T-helper 2 cell treated with Interferon-gamma antibody and Interleukin-4, amounts not matched to agents 5 μg/mL and 100 μg/mL, for 36 hours (primary cell): ENCODE data around the gene ADGRD1.

ENCODE experiments used
- DNase-seq: peaks from one replicate; pipeline ENCODE4 v3.0.0; 2021; ENCODE audit warnings: low spot score
- H3K27ac Mint-ChIP-seq: one replicate; pipeline ENCODE4 v1.8.0; 2021; ENCODE audit warnings: mild to moderate bottlenecking, mixed read lengths
- H3K27me3 Mint-ChIP-seq: one replicate; pipeline ENCODE4 v1.8.0; 2021; ENCODE audit warnings: low read depth, mixed read lengths
- H3K36me3 Mint-ChIP-seq: one replicate; pipeline ENCODE4 v1.8.0; 2021; ENCODE audit warnings: low read depth, mixed read lengths
- H3K4me1 Mint-ChIP-seq: one replicate; pipeline ENCODE4 v1.8.0; 2021; ENCODE audit warnings: low read depth, mixed read lengths
- H3K4me3 Mint-ChIP-seq: one replicate; pipeline ENCODE4 v1.8.0; 2022; ENCODE audit warnings: mild to moderate bottlenecking, moderate library complexity, mixed read lengths
- H3K9me3 Mint-ChIP-seq: one replicate; pipeline ENCODE4 v1.8.0; 2021; ENCODE audit warnings: mixed read lengths

Gene ADGRD1

DNA sequence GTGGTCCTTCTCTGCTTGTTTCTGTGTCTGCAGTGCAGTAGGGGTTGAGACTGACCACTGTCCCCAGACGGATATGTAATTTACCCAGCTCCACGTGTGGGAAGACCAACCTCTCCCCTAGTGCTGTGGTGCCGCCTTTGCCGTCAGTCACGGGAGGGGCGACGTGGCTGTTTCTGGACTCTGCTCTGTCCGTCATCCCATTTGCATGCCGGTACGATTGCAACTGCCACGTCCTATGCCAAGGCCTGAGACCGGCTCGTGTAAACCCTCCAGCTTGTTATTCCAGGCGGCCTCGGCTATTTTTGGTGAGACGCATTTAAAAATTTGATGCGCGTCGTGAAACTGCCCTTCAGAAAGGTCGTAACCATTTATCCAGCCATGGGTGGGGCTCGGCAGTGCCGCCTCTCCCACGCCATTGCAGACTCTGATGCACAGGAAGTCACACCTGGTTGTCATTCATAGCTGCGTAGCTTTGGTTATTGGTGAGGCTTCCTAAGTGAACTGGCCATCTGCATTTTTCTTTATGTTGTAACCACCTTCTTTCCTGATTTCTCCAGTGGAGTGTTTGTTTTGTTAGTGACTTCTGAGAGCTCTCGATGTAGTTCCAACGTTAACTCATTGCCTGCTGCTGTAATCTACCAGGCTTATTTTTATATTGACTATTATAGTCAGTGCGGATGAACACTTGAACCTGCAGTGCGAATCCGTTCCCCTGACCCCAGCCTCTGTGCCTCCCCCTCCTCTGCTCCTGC is 75.1 kb downstream of the ADGRD1 start:
- no peaks in the 10 kb centered on the region for H3K36me3 Mint-ChIP-seq
- no peak overlapping the region for H3K27ac Mint-ChIP-seq
- no peaks in the 10 kb centered on the region for H3K27me3 Mint-ChIP-seq
- DNase-seq = no peak
- no peak overlapping the region for H3K4me3 Mint-ChIP-seq
- no peaks in the 10 kb centered on the region for H3K4me1 Mint-ChIP-seq
- no peaks in the 10 kb centered on the region for H3K9me3 Mint-ChIP-seq

DNA sequence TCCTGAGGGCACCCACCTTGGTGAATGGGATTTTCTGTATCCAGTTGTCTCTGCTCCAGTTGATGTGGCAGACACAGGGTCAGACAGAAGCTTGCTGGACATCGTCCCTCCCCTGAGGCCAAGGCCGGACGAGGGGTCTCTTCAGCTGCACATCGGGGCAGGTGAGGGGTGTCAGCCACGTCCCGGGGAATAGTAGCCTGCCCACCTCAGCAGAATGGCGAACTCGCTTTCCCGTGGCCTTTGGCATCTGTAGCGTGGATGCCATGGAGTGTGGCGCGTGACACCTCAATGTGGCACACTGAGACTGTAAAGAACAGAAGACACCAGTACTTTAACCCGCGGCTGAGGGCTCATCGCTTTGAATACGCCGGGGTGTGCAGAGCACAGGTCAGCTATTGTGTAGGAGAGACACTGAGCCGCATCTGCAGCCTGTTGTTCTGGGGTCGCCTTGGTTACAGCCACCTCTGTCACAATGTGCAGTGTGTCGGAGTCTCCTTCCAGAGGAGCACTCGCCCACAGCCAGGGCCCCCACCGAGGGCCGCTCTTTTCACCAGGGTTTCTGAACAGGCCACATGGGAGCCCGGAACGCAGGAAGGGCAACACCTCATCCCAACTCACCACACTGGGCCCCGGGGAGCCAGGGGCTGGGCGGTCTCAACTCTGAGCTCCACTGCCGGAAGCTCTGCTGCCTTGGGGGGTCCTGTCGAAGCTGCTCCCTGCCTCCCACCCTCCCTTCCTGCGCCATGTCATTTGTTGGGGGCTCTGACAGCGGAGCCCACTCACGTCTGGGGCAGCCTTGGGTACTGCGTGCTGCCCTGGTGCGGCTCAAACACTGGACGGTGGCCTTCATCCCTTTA is 77.0 kb downstream of the ADGRD1 start:
- Mint-ChIP-seq H3K27ac (no peak overlapping the region), H3K36me3 (no peaks in the 10 kb centered on the region), H3K9me3 (no peaks in the 10 kb centered on the region), H3K4me1 (no peaks in the 10 kb centered on the region), H3K4me3 (no peak overlapping the region), H3K27me3 (no peaks in the 10 kb centered on the region)
- no peak for DNase-seq

DNA sequence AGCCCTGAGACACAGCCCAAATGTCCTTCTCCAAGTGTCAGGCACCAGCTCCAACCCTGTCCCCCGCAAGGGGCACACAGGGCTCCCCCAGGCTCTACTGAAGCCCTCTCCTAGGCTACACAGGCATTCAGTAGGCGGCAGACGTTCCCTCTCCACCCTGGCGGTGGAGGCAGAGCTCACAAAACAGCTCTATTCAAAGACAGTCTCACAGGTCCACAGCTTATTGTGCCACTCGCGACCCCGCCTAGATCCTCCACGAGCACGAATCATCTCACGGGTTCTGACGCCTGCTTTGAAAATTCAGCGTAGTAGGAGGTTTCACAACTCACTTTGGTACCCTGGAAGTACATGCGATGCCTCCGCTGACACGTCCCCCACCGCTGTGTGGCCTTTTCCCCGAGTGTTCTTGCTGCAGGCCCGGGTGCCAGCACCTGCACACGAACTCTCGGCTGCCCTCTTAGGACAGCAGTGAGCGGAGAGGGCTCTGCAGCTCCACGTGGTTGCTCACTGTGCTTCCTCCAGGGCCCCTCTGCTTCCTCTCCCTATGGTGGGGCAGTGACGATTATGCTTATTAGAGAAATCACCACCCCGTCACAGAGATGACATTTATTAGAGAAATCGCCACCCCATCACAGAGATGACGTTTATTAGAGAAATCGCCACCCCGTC is 78.5 kb downstream of the ADGRD1 start:
- Mint-ChIP-seq H3K27me3 (no peaks in the 10 kb centered on the region), H3K36me3 (no peaks in the 10 kb centered on the region), H3K4me1 (no peaks in the 10 kb centered on the region), H3K4me3 (no peak overlapping the region), H3K27ac (no peak overlapping the region), H3K9me3 (peaks cover 11% of the 10 kb centered on the region)
- DNase-seq = no peak

DNA sequence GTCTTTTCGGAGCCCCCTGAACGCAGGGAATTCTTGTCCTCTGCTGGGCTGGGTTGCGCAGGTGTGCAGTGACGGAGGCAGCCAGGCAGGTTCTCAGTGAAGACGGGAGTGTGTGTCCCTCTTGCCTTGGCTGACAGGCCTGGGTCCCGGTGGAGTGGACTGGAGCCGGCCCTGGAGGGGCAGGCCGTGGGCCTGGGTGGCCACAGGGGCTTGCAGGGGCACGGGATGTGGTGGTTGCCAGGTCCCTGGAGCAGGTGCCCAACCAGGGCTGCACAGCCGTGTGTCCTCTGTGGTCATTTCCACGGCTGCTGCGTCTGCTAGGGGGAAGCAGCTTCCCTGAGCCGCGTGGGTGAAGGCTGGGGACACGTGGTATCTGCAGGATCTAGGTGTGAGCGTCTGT is 79.8 kb downstream of the ADGRD1 start:
- no peak for DNase-seq
- H3K36me3 Mint-ChIP-seq = no peaks in the 10 kb centered on the region
- H3K9me3 Mint-ChIP-seq = peaks cover 16% of the 10 kb centered on the region
- no peaks in the 10 kb centered on the region for H3K4me1 Mint-ChIP-seq
- H3K4me3 Mint-ChIP-seq = no peak overlapping the region
- H3K27me3 Mint-ChIP-seq = no peaks in the 10 kb centered on the region
- H3K27ac Mint-ChIP-seq = no peak overlapping the region

DNA sequence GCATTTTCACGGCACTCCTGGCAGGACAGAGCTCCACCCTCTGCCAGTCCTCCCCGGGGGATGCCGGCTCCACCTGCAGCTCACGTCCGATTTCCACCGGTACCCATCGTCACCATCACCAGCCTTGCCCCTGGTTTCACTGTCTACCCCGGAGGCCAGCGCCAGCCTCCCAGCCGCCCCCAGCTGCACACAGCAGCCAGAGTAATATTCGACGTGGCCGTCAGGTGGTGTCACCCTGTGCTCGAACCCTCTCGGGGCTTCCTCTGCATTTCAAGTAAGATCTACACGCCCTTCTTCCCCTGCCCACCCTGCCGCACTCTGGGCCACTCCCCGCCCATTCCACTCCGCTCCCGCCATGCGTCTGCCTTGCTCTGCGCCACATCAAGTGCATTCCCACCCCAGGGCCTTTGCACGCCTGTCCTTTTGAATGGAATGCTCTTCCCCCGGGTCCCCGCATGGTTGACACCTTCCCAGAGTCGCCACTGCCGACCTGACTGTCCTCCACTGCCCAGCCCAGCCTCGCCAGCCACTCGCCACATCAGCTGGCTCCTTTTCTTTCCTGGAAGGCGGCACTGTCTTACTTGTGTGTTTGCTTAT is 80.3 kb downstream of the ADGRD1 start:
- no peak overlapping the region for H3K27ac Mint-ChIP-seq
- H3K4me3 Mint-ChIP-seq = no peak overlapping the region
- no peaks in the 10 kb centered on the region for H3K27me3 Mint-ChIP-seq
- no peak for DNase-seq
- peaks cover 16% of the 10 kb centered on the region for H3K9me3 Mint-ChIP-seq
- no peaks in the 10 kb centered on the region for H3K36me3 Mint-ChIP-seq
- H3K4me1 Mint-ChIP-seq = no peaks in the 10 kb centered on the region

DNA sequence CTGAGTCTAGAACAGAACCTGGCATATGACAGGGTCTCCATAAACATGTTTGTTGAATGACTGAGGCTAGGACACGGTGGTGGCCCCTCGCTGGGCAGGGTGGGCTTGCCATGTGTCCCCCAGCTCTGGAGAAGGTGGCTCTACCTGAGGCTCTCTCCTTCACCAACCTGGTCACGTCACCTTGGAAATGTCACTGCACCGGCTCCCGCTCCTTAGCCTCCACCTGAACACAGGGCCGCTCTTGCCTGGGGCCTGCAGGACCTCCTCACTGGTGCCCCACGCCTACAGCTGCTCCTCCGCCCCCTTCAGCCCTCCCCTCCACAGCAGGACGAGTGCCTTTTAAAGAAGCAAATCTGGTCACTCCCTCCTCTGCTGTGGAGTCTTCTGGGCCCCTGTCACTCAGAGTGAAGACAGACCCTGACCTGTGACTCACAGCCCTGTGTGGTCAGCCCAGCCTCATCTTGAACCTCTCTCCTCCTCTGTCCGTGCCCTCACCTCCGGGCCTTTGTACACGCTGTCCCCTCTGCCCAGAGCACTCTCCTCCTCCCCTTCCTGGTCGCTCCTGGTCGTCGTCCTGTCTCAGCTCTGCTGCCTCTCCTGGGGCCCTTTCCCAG is 81.0 kb downstream of the ADGRD1 start:
- Mint-ChIP-seq H3K27me3 (no peaks in the 10 kb centered on the region), H3K4me3 (no peak overlapping the region), H3K9me3 (peaks cover 16% of the 10 kb centered on the region), H3K36me3 (no peaks in the 10 kb centered on the region), H3K4me1 (no peaks in the 10 kb centered on the region), H3K27ac (no peak overlapping the region)
- DNase-seq = no peak

DNA sequence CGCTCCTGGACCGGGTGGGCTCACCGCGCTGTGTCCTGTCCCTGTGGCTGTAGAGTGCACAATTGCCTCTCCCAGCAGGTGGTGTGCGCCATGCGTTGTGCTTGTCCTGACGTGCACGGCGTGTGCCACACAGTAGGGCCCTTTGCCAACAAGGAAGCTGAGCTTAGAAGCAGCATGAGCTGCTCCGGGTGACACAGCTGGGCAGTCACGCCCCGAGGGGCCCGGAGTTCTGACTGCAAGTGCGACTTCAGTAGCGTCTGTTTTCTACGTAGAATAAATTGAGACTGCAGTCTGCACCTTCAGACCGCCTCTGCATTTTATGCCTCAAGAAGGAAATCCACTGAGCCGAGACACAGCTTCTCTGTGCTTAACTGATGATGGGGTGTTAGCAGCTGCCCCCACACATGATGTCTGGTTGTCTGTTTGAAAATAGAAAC is 81.6 kb downstream of the ADGRD1 start:
- Mint-ChIP-seq H3K36me3 (no peaks in the 10 kb centered on the region), H3K9me3 (peaks cover 16% of the 10 kb centered on the region), H3K27ac (no peak overlapping the region), H3K27me3 (no peaks in the 10 kb centered on the region), H3K4me1 (no peaks in the 10 kb centered on the region), H3K4me3 (no peak overlapping the region)
- no peak for DNase-seq

DNA sequence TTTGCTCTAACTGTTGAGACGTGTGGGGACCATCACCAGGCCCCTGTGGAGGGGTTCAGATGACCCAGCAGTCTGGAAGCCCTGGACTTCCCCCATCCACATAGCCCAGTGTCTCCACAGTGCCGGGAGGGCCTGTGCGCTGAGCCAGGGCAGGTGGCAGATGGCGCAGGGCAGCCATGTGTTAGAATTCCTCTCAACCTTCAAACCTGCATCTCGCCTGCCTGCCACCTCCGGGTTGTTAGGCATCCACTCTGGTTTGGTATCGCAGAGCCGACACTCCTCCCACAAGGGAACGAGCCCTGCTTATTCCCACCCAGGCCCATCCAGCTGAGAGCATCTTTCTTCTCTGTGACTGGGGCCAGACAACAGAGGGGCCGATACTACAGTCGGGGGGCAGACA is 84.5 kb downstream of the ADGRD1 start:
- no peak overlapping the region for H3K27ac Mint-ChIP-seq

DNA sequence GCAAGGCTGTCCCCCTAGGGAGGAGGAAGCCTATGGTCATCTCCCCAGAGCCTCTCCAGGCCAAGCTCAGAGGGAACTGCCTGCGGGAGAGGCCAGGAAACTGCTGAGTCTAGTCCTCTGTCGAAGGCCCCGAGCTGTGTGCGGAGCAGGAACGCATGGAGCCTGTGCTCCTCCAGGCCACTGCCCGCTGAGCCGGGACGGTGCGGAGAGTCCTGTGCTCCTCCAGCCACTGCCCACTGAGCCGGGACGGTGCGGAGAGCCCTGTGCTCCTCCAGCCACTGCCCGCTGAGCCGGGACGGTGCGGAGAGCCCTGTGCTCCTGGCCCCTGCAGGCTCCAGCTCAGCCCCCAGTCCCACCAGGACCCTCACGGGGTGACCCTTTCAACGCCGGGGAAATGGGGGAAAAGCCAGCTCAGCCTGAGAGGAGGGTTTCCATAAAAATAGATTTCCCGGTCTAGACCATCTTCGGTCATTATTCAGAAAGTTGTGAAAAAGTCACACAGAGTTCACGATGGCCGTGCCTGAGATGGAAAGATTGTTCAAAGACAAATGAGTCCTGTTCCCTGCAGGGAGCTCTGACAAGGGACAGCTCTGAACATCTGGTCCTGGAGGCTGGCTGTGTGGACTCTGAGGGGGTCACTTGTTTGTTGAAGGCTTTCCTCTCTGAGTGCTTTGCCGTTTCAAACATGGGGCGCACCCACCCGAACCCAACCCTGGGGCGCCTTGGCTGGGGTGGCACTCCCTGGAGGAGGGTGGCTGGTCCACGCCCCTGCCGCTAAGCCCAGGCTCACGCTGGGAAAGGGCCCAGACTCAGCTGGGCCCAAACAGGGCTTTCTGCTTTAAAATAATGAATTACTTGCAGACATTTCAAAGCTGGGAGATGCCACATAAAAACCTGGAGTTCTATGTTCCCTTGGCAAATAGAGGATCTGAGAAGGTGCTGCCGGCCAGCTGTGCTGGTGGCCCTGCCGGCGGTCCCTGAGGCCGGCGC is 85.5 kb downstream of the ADGRD1 start:
- no peak overlapping the region for H3K27ac Mint-ChIP-seq

More for the DNA sequence above, 84.5 kb downstream of the ADGRD1 start:
- Mint-ChIP-seq H3K4me3 (no peak overlapping the region), H3K27me3 (no peaks in the 10 kb centered on the region), H3K36me3 (no peaks in the 10 kb centered on the region), H3K4me1 (no peaks in the 10 kb centered on the region), H3K9me3 (peaks cover 16% of the 10 kb centered on the region)
- no peak for DNase-seq

DNA sequence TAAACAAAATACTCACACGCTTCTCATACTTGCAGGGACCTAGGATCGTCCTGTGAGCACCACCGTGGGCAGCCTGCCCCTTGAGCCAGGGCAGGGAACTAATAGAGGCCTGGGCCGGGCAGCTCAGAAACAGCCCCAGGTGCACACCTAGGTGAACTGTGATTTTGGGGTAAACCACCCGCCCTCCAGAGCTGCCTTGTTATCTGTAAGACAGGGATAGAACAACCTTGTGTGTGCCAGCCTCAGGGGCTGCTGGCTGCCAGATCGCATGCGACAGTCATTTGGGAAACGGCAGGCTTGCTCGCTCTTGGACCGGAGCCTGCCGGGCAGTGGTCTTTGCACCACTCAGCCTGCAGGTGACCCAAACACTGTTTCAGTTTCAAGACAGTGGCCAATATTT is 86.8 kb downstream of the ADGRD1 start:
- Mint-ChIP-seq H3K36me3 (no peaks in the 10 kb centered on the region), H3K9me3 (peaks cover 16% of the 10 kb centered on the region), H3K27ac (no peak overlapping the region), H3K27me3 (no peaks in the 10 kb centered on the region), H3K4me3 (no peak overlapping the region), H3K4me1 (no peaks in the 10 kb centered on the region)
- no peak for DNase-seq

More for the DNA sequence above, 85.5 kb downstream of the ADGRD1 start:
- Mint-ChIP-seq H3K9me3 (peaks cover 16% of the 10 kb centered on the region), H3K4me1 (no peaks in the 10 kb centered on the region), H3K36me3 (no peaks in the 10 kb centered on the region), H3K4me3 (no peak overlapping the region), H3K27me3 (no peaks in the 10 kb centered on the region)
- DNase-seq = no peak

DNA sequence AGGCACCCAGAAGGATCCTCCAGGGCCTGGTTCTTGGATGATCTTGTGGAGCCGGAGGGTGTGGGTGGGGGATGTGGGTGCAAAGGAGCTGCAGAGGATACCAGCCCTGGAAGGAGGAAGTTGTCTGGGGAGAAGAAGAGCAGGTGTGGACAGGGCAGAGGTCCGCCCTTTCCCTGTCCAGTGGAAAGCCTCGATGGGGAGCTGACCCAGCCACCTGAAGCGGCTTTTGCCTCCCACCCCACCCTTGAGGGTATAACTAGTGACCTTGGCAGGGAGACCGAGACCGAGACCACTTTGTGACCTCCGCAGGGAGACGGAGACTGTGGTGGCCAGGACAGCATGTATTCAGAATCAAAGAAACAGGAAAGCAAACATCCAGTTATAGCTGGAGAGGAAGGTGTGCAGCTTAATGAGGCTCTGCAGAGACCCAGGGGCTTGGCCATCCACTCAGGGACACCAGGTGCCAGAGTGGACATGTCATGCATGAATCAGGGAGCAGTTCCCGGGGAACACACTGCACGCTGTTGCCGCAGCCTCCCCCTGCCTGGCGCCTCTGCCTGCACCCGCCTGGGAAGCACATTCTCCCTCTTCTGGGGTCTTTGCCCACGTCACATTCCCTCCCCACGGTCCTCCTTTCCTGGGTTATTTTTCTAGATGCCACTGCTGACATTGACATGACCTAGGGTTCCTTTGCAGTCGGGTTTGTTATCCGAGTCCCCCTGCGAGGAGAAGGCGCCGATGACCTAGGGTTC is 87.7 kb downstream of the ADGRD1 start:
- Mint-ChIP-seq H3K4me1 (no peaks in the 10 kb centered on the region), H3K27ac (no peak overlapping the region), H3K27me3 (no peaks in the 10 kb centered on the region), H3K9me3 (peaks cover 13% of the 10 kb centered on the region), H3K36me3 (no peaks in the 10 kb centered on the region), H3K4me3 (no peak overlapping the region)
- no peak for DNase-seq
